Forelimb muscle (tissue), 1 donor: ENCODE data around the gene F7. TPM values are rescaled to one million over a fixed set of nuclear protein-coding genes. Genes with fewer than 3 reads are reported as not detected.

Source experiments
- DNase-seq: peaks from one replicate; pipeline ENCODE4 v3.0.0-alpha.2; 2013; ENCODE audit warnings: low read depth
- polyA plus RNA-seq: library from polyadenylated mRNA; unstranded; fragments of 120-200 nt; gene quantifications from one replicate; pipeline ENCODE4 v1.2.1, GENCODE V29; 2013; ENCODE audit not compliant: insufficient read length

F7 gene
- polyA plus RNA-seq, 1 donor: 1.5 TPM

GRCh38 chr13:113169277-113170272, 64.0 kb downstream of the F7 start:
- DNase-seq: no peak

Other genes starting within 250 kb of the F7 start
- gene MCF2L, start 136.6 kb upstream of the F7 start, polyA plus RNA-seq: 22.5 TPM
- 16.9 TPM for gene F10, start 17.0 kb downstream of the F7 start, polyA plus RNA-seq
- gene PROZ, start 52.9 kb downstream of the F7 start, polyA plus RNA-seq: not detected
- gene PCID2, start 102.9 kb downstream of the F7 start, polyA plus RNA-seq: 39.9 TPM
- 67.8 TPM for gene CUL4A, start 103.8 kb downstream of the F7 start, polyA plus RNA-seq
- gene LAMP1, start 191.4 kb downstream of the F7 start, polyA plus RNA-seq: 79.0 TPM